A673 (cell line): ENCODE results near the gene TTC33. TPM values are rescaled to one million over a fixed set of nuclear protein-coding genes. Genes with fewer than 3 reads are reported as not detected.
"Not testable (repeated sequence)": the region's sequence is repeated elsewhere in the genome, so short reads cannot be mapped to it uniquely, and the experiment has no call there.

Experiments
- BruUV-seq: library from RNA; stranded (reverse); fragments of 400-500 nt; replicated peaks from 2 replicates; lab custom pipeline; 2021; lab: Mats Ljungman, UMichigan
- CTCF ChIA-PET: fragments of 300-600 bp; sonication (Branson Sonifier 250); formaldehyde crosslinking; loops from one replicate; lab custom pipeline; 2022; ENCODE audit warnings: antibody characterized with exemption; lab: Charles Lee
- POLR2A ChIA-PET: fragments of 300-600 bp; sonication (Branson Sonifier 250); formaldehyde crosslinking; loops from one replicate; lab custom pipeline; 2022; ENCODE audit warnings: antibody characterized with exemption; ENCODE audit not compliant: low non-redundant PET; lab: Charles Lee
- DNase-seq: peaks from one replicate; pipeline ENCODE4 v3.0.0-alpha.2; 2015; ENCODE audit warnings: low spot score
- H3K27ac ChIP-seq: fragments of 200-600 bp; sonication (generic); 2 replicates; pipeline ENCODE4 v1.5.1; 2016; ENCODE audit warnings: mixed run types, low read depth, mild to moderate bottlenecking, mixed read lengths, antibody characterized with exemption, low read length; ENCODE audit not compliant: poor library complexity, severe bottlenecking
- H3K27me3 ChIP-seq: fragments of 200-600 bp; sonication (generic); replicated peaks from 2 replicates; pipeline ENCODE4 v1.6.1; 2017; ENCODE audit warnings: mixed run types, low read depth, mild to moderate bottlenecking, mixed read lengths, antibody characterized with exemption, low read length; ENCODE audit not compliant: insufficient read depth, poor library complexity
- H3K36me3 ChIP-seq: fragments of 200-600 bp; sonication (generic); 2 replicates; pipeline ENCODE4 v1.6.1; 2016; ENCODE audit warnings: mixed run types, mild to moderate bottlenecking, mixed read lengths, antibody characterized with exemption, low read length; ENCODE audit not compliant: insufficient read depth, poor library complexity, severe bottlenecking
- H3K4me1 ChIP-seq: fragments of 200-600 bp; sonication (generic); 2 replicates; pipeline ENCODE4 v1.6.1; 2017; ENCODE audit warnings: mixed run types, mild to moderate bottlenecking, mixed read lengths, antibody characterized with exemption, low read length; ENCODE audit not compliant: insufficient read depth, poor library complexity, severe bottlenecking
- H3K4me3 ChIP-seq: fragments of 200-600 bp; sonication (generic); 2 replicates; pipeline ENCODE4 v1.5.1; 2016; ENCODE audit warnings: low read depth, mixed run types, mild to moderate bottlenecking, mixed read lengths, low read length; ENCODE audit not compliant: poor library complexity, severe bottlenecking
- H3K9me3 ChIP-seq: fragments of 200-600 bp; sonication (generic); 2 replicates; pipeline ENCODE4 v1.6.1; 2016; ENCODE audit warnings: mixed run types, low read depth, mild to moderate bottlenecking, mixed read lengths, antibody characterized with exemption, low read length; ENCODE audit not compliant: poor library complexity, severe bottlenecking
- EZH2 ChIP-seq: fragments of 200-600 bp; sonication (generic); IDR thresholded peaks from 2 replicates; pipeline ENCODE4 v1.6.1; 2017; ENCODE audit warnings: borderline replicate concordance, low read depth, mild to moderate bottlenecking, mixed read lengths, antibody characterized with exemption, low read length; ENCODE audit not compliant: poor library complexity, severe bottlenecking
- intact Hi-C: fragments of 100-400 bp; cut with micrococcal nuclease; formaldehyde crosslinking; loops from one replicate; pipeline ENCODE4 v1.10.0; 2022; ENCODE audit not compliant: unreplicated experiment
- total RNA-seq: library from RNA; stranded (reverse); gene quantifications from 2 replicates; pipeline ENCODE4 v1.2.3, GENCODE V29; 2021
- TF ChIP-seq, protein P1 (sequence below): fragments of 300-800, 200-600 bp; sonication (generic); conservative IDR thresholded peaks from 2 replicates; pipeline ENCODE4 v1.5.1; 2017; ENCODE audit warnings: low read depth, mild to moderate bottlenecking, antibody characterized with exemption, low read length, moderate library complexity, mixed read lengths

TTC33 gene
- total RNA-seq, 1 experiment from 2014 or later = 17.0 TPM

DNA sequence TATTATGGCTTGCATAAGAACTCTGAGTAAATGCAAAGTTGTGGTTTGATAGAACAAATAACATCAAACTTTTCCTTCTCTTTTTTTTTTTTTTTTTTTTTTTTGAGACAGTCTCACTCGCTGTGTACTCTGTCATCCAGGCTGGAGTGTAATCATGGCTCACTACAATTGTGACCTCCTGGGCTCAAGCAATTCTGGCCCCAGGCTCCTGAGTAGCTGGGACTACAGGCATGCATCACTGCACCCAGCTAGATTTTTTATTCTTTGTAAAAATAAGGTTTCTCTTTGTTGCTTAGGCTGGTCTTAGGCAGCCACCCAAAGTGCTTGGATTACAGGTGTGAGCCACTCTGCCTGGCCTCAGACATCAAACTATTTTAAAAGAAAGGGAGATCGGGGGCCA, 95.0 kb downstream of the TTC33 start:
- CTCF ChIA-PET = no interaction called here
- H3K9me3 ChIP-seq = no peaks in the 10 kb centered on the region
- no peak for TF ChIP-seq EZH2
- TF ChIP-seq, protein P1, sequence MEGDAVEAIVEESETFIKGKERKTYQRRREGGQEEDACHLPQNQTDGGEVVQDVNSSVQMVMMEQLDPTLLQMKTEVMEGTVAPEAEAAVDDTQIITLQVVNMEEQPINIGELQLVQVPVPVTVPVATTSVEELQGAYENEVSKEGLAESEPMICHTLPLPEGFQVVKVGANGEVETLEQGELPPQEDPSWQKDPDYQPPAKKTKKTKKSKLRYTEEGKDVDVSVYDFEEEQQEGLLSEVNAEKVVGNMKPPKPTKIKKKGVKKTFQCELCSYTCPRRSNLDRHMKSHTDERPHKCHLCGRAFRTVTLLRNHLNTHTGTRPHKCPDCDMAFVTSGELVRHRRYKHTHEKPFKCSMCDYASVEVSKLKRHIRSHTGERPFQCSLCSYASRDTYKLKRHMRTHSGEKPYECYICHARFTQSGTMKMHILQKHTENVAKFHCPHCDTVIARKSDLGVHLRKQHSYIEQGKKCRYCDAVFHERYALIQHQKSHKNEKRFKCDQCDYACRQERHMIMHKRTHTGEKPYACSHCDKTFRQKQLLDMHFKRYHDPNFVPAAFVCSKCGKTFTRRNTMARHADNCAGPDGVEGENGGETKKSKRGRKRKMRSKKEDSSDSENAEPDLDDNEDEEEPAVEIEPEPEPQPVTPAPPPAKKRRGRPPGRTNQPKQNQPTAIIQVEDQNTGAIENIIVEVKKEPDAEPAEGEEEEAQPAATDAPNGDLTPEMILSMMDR = no peak
- H3K4me3 ChIP-seq = no peak overlapping the region
- H3K36me3 ChIP-seq = no peaks in the 10 kb centered on the region
- no peak for DNase-seq
- no peak overlapping the region for H3K27ac ChIP-seq
- H3K4me1 ChIP-seq = no peaks in the 10 kb centered on the region
- no TSS peak for BruUV-seq
- POLR2A ChIA-PET = no interaction called here
- H3K27me3 ChIP-seq = no peaks in the 10 kb centered on the region
- intact Hi-C loops = no loop called here

GRCh38 chr5:40656766-40657165, 99.0 kb downstream of the TTC33 start:
- H3K27ac ChIP-seq = no peak overlapping the region

GRCh38 chr5:40656091-40656490, 99.7 kb downstream of the TTC33 start:
- intact Hi-C loops, DNase-seq, H3K4me1 ChIP-seq, H3K4me3 ChIP-seq, H3K36me3 ChIP-seq, H3K9me3 ChIP-seq, BruUV-seq, H3K27me3 ChIP-seq, CTCF ChIA-PET, POLR2A ChIA-PET, H3K27ac ChIP-seq: not testable (repeated sequence)

More at GRCh38 chr5:40656766-40657165, 99.0 kb downstream of the TTC33 start:
- no TSS peak for BruUV-seq
- POLR2A ChIA-PET = no interaction called here
- DNase-seq = no peak
- Histone ChIP-seq H3K4me3 (no peak overlapping the region), H3K27me3 (no peaks in the 10 kb centered on the region), H3K9me3 (no peaks in the 10 kb centered on the region), H3K36me3 (no peaks in the 10 kb centered on the region), H3K4me1 (no peaks in the 10 kb centered on the region)
- intact Hi-C loops = no loop called here
- CTCF ChIA-PET = no interaction called here
- TF ChIP-seq EZH2 = no peak
- TF ChIP-seq, protein P1 = no peak

DNA sequence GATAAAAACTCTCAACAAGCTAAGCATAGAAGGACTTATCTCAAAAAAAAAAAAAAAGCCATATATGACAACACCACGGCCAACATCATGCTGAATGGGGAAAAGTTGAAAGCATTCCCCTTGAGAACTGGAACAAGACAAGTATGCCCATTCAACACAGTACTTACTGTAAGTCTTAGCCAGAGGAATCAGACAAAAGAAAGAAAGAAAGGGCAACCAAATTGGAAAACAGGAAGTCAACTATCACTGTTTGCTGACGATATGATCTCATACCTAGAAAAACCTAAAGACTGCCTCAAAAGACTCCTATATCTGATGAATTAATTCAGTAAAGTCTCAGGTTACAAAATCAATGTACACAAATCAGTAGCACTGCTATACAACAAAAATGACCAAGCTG, 100.6 kb downstream of the TTC33 start:
- POLR2A ChIA-PET = interaction anchor here (0.7 kb wide), 1 partner anchor 147 kb away, joined by 4 read pairs; no protein-coding TSS in a partner anchor
- DNase-seq = no peak
- no peak overlapping the region for H3K27ac ChIP-seq
- CTCF ChIA-PET = no interaction called here
- BruUV-seq = no TSS peak
- H3K9me3 ChIP-seq = no peaks in the 10 kb centered on the region
- intact Hi-C loops = no loop called here
- H3K36me3 ChIP-seq = no peaks in the 10 kb centered on the region
- no peaks in the 10 kb centered on the region for H3K4me1 ChIP-seq
- no peaks in the 10 kb centered on the region for H3K27me3 ChIP-seq
- TF ChIP-seq, protein P1 = no peak
- TF ChIP-seq EZH2 = no peak
- H3K4me3 ChIP-seq = no peak overlapping the region
